Measurements from ENCODE around the gene ZNF236. TPM values are rescaled to one million over a fixed set of nuclear protein-coding genes. Genes with fewer than 3 reads are reported as not detected.

The ZNF236 gene
- total and polyA plus RNA-seq, 11 donors: 1.9 to 17.0 (median 10.4) TPM

GRCh38 chr18:76905821-76906220 is 83.5 kb downstream of the ZNF236 start:
- WGBS, 4 donors: 94 to 97% (median 97%) methylated on average over 4 of the region's 4 CpGs
- TF ChIP-seq CTCF (IDR thresholded peaks at IDR 0.05) (no peak), POLR2A (IDR thresholded peaks at IDR 0.05) (no peak)
- Histone ChIP-seq H3K27me3 (no peaks in the 10 kb centered on the region), H3K9me3 (no peaks in the 10 kb centered on the region), H3K4me1 (peaks cover 0 to 7% (median 0%) of the 10 kb centered on the region in 12 donors), H3K4me3 (no peak overlapping the region), H3K27ac (no peak overlapping the region), H3K36me3 (peaks cover 0 to 81% (median 63%) of the 10 kb centered on the region in 9 donors)
- no peak for DNase-seq
- ATAC-seq: no peak
- intact Hi-C loops (cut with DNase I): loop anchor here in 1 of 10 donors (10.0 kb wide), 1 partner anchor 101 kb away; no protein-coding TSS in a partner anchor

GRCh38 chr18:76908277-76908676 is 85.9 kb downstream of the ZNF236 start:
- TF ChIP-seq CTCF (IDR thresholded peaks at IDR 0.05) (no peak), POLR2A (IDR thresholded peaks at IDR 0.05) (no peak)
- DNase-seq: no peak
- H3K27ac ChIP-seq: no peak overlapping the region
- peaks cover 0 to 90% (median 71%) of the 10 kb centered on the region in 9 donors for H3K36me3 ChIP-seq
- no peak overlapping the region for H3K4me3 ChIP-seq
- WGBS, 4 donors: 94 to 97% (median 96%) methylated on average over 10 of the region's 10 CpGs
- H3K9me3 ChIP-seq: no peaks in the 10 kb centered on the region
- H3K4me1 ChIP-seq: peaks cover 0 to 5% (median 0%) of the 10 kb centered on the region in 12 donors
- ATAC-seq: no peak
- intact Hi-C loops (cut with DNase I): loop anchor here in 1 of 10 donors (10.0 kb wide), 1 partner anchor 103 kb away; no protein-coding TSS in a partner anchor
- no peaks in the 10 kb centered on the region for H3K27me3 ChIP-seq

GRCh38 chr18:76909439-76909838 is 87.1 kb downstream of the ZNF236 start:
- TF ChIP-seq POLR2A (IDR thresholded peaks at IDR 0.05) (no peak), CTCF (IDR thresholded peaks at IDR 0.05) (no peak)
- Histone ChIP-seq H3K27ac (no peak overlapping the region), H3K27me3 (no peaks in the 10 kb centered on the region), H3K4me3 (no peak overlapping the region), H3K9me3 (no peaks in the 10 kb centered on the region), H3K4me1 (peaks cover 0 to 5% (median 0%) of the 10 kb centered on the region in 12 donors), H3K36me3 (peaks cover 0 to 97% (median 78%) of the 10 kb centered on the region in 9 donors)
- DNase-seq (no peak), ATAC-seq (peak; percentile 38 to 50 (median 44))
- intact Hi-C loops (cut with DNase I): loop anchor here in 1 of 10 donors (10.0 kb wide), 1 partner anchor 105 kb away; no protein-coding TSS in a partner anchor
- 62 to 72% (median 69%) methylated on average over 4 of the region's 4 CpGs for WGBS, 4 donors

GRCh38 chr18:76911440-76911839 is 89.1 kb downstream of the ZNF236 start:
- ATAC-seq: peak in 3 of 4 donors; percentile 24 to 59 (median 58)
- no peak for DNase-seq
- Histone ChIP-seq H3K4me3 (no peak overlapping the region), H3K9me3 (no peaks in the 10 kb centered on the region), H3K36me3 (peaks cover 0 to 97% (median 77%) of the 10 kb centered on the region in 9 donors), H3K27me3 (no peaks in the 10 kb centered on the region), H3K27ac (no peak overlapping the region), H3K4me1 (peaks cover 0 to 5% (median 0%) of the 10 kb centered on the region in 12 donors)
- intact Hi-C loops (cut with DNase I): loop anchor here in 1 of 10 donors (10.0 kb wide), 1 partner anchor 1347 kb away; no protein-coding TSS in a partner anchor
- WGBS, 4 donors: 90 to 92% (median 92%) methylated on average over 7 of the region's 7 CpGs
- TF ChIP-seq POLR2A (IDR thresholded peaks at IDR 0.05) (no peak), CTCF (IDR thresholded peaks at IDR 0.05) (no peak)
